Jurkat, Clone E6-1 (cell line): ENCODE measurements around the gene HMG20B.

Experiments
- DNase-seq: peaks from one replicate; pipeline ENCODE4 v3.0.0-alpha.2; 2011; ENCODE audit warnings: low read depth, low spot score
- H3K4me3 ChIP-seq: 2 replicates; pipeline ENCODE4 v1.5.1; 2011; ENCODE audit warnings: mild to moderate bottlenecking, low read length, control low read depth, moderate library complexity

Gene HMG20B

GRCh38 chr19:3601021-3601420 lies 28.3 kb downstream of the HMG20B start:
- DNase-seq = no peak
- no peak overlapping the region for H3K4me3 ChIP-seq

- no peak for DNase-seq
- no peak overlapping the region for H3K4me3 ChIP-seq
Observed at GRCh38 chr19:3603121-3603811, 30.5 kb downstream of the HMG20B start.

- DNase-seq = no peak
- no peak overlapping the region for H3K4me3 ChIP-seq
Observed at GRCh38 chr19:3604227-3604986, 31.7 kb downstream of the HMG20B start.

- DNase-seq = no peak
- H3K4me3 ChIP-seq = no peak overlapping the region
Observed at GRCh38 chr19:3604987-3605343, 32.2 kb downstream of the HMG20B start.

DNA sequence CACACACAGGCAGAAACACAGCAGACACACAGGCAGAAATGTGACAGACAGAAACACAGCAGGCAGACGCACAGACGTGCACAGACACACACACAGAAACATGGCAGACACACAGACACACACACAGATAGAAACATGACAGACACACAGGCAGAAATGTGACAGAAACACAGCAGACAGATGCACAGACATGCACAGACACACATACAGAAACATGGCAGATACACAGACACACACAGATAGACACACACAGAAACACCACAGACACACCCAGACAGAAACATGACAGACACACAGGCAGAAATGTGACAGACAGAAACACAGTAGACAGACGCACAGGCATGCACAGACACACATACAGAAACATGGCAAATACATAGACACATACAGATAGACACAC lies 32.6 kb downstream of the HMG20B start:
- H3K4me3 ChIP-seq = no peak overlapping the region
- no peak for DNase-seq

- H3K4me3 ChIP-seq = no peak overlapping the region
- no peak for DNase-seq
Observed at GRCh38 chr19:3605770-3606169, 33.0 kb downstream of the HMG20B start.

DNA sequence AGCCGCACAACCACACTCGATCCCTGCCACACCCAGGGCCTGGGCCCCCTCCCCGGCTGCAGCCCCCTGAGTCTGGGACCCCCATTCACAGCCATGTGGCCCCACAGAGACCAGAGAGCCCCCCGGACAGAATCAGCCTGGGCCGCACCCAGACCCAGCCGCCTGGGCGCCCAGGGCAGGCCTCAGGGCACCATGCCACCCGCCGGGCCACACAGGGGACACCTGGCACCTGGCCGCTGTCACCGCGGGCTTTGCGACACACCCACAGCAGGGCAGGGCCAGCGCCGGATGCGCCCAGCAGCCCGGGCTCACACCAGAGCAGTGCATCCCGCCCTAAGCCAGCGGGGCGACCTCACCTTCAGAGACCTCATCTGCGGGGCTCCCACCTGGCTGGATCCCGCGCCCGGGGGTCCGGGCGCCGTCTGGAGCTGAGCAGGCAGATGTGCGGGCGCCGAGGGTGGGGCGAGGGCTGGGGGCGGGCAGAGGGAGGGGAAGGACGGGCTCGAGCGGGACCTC lies 33.5 kb downstream of the HMG20B start:
- no peak overlapping the region for H3K4me3 ChIP-seq

GRCh38 chr19:3606690-3607289 lies 34.0 kb downstream of the HMG20B start, which contains the start of gene TBXA2R:
Gene TBXA2R (minus strand): TSS chr19:3606875. CDS start chr19:3600634, 6,241 bp downstream.
- no peak within 1 kb of the TSS for H3K4me3 ChIP-seq
- DNase-seq = no peak

More for the DNA sequence above, 33.5 kb downstream of the HMG20B start:
- DNase-seq = no peak

- no peak overlapping the region for H3K4me3 ChIP-seq
- no peak for DNase-seq
Observed at GRCh38 chr19:3607303-3608078, 34.7 kb downstream of the HMG20B start.

DNA sequence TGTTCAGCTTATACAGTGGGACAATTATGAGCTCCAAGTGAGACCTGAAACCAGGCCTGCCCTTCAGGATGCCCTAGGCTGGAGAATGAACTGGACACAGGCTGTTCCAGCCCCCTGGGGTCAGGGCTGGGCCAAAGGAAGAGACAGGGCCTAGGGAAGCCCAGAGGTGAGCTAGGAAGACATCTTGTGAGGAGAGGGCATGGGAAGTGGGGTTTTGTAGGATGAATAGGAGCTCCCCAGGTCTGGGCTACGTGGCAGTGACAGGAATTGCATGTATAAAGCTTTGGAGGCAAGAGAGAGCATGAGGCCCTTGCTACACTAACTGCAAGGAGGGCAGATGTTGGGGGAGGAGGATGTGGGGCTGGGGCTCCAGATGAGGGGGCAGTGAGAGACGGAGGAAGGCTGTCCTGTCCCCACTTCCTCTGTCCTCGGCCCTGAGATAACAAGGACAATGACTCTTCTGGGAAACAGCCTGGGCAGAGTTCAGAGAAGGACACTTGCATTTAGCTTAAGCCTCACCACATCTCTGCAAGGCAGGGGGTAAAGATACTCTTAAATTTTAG lies 35.4 kb downstream of the HMG20B start:
- DNase-seq = no peak
- no peak overlapping the region for H3K4me3 ChIP-seq

GRCh38 chr19:3608750-3609322 lies 36.1 kb downstream of the HMG20B start:
- H3K4me3 ChIP-seq = no peak overlapping the region
- DNase-seq = no peak

DNA sequence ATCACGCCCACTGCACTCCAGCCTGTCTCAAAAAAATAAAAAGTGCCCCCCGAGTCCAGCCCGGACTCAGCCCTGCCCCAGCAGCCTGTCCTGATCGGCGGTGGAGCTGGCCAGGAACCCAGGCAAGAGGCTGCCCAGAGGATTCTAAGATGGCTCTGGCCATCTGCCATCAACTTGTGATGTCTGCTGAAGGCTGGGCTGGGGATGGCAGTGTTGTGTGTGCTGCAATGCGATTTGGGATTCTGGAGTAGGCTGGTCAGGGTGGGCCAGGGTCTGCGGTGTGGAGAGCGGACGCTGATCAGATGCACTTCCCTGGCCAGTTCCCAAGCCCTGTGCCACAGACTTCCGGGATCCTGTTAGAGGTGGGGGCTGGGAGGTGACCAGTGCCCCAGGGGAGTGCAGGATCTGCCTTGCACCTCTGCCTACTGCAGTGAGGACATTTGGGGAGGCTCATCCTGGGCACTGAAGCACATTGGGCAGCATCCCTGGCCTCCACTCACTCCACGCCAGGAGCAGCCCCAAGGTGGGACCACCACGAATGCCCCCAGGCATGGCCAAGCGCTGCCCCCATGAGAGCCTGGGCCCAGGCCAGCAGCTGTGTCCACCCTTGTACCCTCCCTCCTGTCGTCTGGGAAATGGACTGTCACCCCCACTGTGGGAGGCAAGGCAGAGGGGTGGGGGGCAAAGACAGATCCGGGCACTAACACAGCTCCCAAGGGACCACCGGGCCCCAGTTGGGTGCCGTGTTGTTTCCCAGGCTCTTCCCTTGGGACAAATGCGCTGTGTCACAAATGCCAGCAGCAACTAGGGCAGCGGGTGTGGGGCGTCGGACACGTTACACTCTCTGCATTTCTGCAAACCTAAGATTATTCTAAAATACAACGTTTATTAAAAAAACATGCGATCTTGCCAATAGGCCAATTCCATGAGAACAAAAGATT lies 37.3 kb downstream of the HMG20B start:
- no peak for DNase-seq
- H3K4me3 ChIP-seq = no peak overlapping the region

- no peak overlapping the region for H3K4me3 ChIP-seq
- DNase-seq = no peak
Observed at GRCh38 chr19:3610745-3611717, 38.3 kb downstream of the HMG20B start.

DNA sequence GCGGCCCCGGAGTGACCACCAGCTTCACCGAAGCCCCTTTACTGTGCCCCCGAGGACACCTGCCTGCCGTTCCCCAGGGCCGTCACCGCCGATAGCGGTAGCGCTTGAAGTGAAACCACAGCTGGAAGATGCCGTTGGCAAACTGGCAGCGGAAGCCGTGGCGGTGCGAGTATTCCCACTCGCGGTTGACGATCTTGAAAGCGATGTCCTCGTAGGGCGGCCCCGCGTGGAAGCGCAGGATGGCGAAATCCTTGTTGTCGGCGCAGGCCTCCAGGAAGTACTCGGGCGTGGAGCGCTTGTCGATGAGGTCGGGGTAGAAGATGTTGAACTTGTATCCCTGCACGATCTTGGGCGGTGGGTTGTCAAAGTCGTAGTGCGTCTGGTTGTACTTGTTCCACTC lies 39.1 kb downstream of the HMG20B start:
- no peak overlapping the region for H3K4me3 ChIP-seq
- DNase-seq = no peak

GRCh38 chr19:3612330-3612729 lies 39.6 kb downstream of the HMG20B start:
- DNase-seq = no peak
- no peak overlapping the region for H3K4me3 ChIP-seq

GRCh38 chr19:3612901-3613741 lies 40.4 kb downstream of the HMG20B start:
- H3K4me3 ChIP-seq = no peak overlapping the region
- DNase-seq = no peak
